ENCODE data around the gene TRMU. TPM values are rescaled to one million over a fixed set of nuclear protein-coding genes. Genes with fewer than 3 reads are reported as not detected.

The TRMU gene
- total and polyA plus RNA-seq, 2 donors (not counting 3 experiments of a cell fraction or from before 2014, with no cell fraction given): 42.4 to 65.7 TPM

- BruUV-seq (replicated peaks): no TSS peak
- Histone ChIP-seq H3K79me2 (ENCODE audit: control insufficient read depth, insufficient read depth, low read length) (peaks cover 34% of the 10 kb centered on the region), H3K9me3 (replicated peaks; ENCODE audit: control insufficient read depth, insufficient read depth, low read length) (no peaks in the 10 kb centered on the region), H4K20me1 (replicated peaks; ENCODE audit: control insufficient read depth, extremely low read depth, insufficient read depth, low read length) (no peaks in the 10 kb centered on the region), H3K4me1 (ENCODE audit: control insufficient read depth, extremely low read depth, insufficient read depth, low read length) (no peaks in the 10 kb centered on the region), H3K4me2 (ENCODE audit: insufficient read depth, low read length) (no peak overlapping the region), H3K27me3 (ENCODE audit: control insufficient read depth in 2 of 2, insufficient read depth in 2 of 2, low read length in 2 of 2) (no peaks in the 10 kb centered on the region), H3K9ac (replicated peaks; ENCODE audit: extremely low read depth, insufficient read depth, low read length) (no peak overlapping the region), H3K4me3 (replicated peaks in 1 of 3; ENCODE audit: insufficient read depth in 1 of 3, low read depth in 1 of 3, low read length in 3 of 3) (no peak overlapping the region), H2AFZ (ENCODE audit: low read depth, low read length) (no peak overlapping the region), H3K36me3 (ENCODE audit: control insufficient read depth in 2 of 2, extremely low read depth in 1 of 2, insufficient read depth in 2 of 2, low read length in 2 of 2) (peaks cover 4 to 14% of the 10 kb centered on the region in 2 experiments), H3K27ac (ENCODE audit: insufficient read depth, low read depth, low read length) (no peak overlapping the region), H3K9me1 (replicated peaks; ENCODE audit: control insufficient read depth, extremely low read depth, insufficient read depth, low read length) (no peaks in the 10 kb centered on the region)
- ChIA-PET CTCF (interaction anchor here (2.9 kb wide), 1 partner anchor 198 kb away, joined by 12 read pairs; no protein-coding TSS in a partner anchor), POLR2A (no interaction called here)
- dilution Hi-C loops (cut with MboI; ENCODE audit: extremely low pct_ligation_motif_present, low sequenced_read_pairs): no loop called here
- DNase-seq (ENCODE audit: low read depth, low spot score): no peak
- TF ChIP-seq POLR2AphosphoS5 (IDR thresholded peaks at IDR 0.05; ENCODE audit: insufficient read depth, low read depth, low read length): no peak
- no peak for TF ChIP-seq GATA2 (IDR thresholded peaks at IDR 0.05; ENCODE audit: insufficient read depth, insufficient read length, low read depth, low read length)
- no peak for TF ChIP-seq POLR2A (IDR thresholded peaks at IDR 0.05; ENCODE audit: low read depth, low read length)
- no peak for TF ChIP-seq EZH2 (IDR thresholded peaks at IDR 0.05; ENCODE audit: borderline replicate concordance, low read depth, low read length, severe bottlenecking)
- TF ChIP-seq JUN (IDR thresholded peaks at IDR 0.05; ENCODE audit: borderline replicate concordance, insufficient read depth, insufficient read length, low read depth): no peak
- no peak for FAIRE-seq
- intact Hi-C loops (cut with micrococcal nuclease): no loop called here
Observed at GRCh38 chr22:46320166-46320710, 15.3 kb upstream of the TRMU start.

GRCh38 chr22:46320716-46321386 lies 14.7 kb upstream of the TRMU start:
- CTCF ChIA-PET: interaction anchor here (2.9 kb wide), 1 partner anchor 199 kb away, joined by 12 read pairs; no protein-coding TSS in a partner anchor
- H2AFZ ChIP-seq (ENCODE audit: low read depth, low read length): no peak overlapping the region
- H3K4me2 ChIP-seq (ENCODE audit: insufficient read depth, low read length): no peak overlapping the region
- H3K9me3 ChIP-seq (replicated peaks; ENCODE audit: control insufficient read depth, insufficient read depth, low read length): no peaks in the 10 kb centered on the region
- TF ChIP-seq MAX (IDR thresholded peaks at IDR 0.05; ENCODE audit: insufficient read depth, insufficient read length) (no peak), EZH2 (IDR thresholded peaks at IDR 0.05; ENCODE audit: borderline replicate concordance, low read depth, low read length, severe bottlenecking) (no peak), POLR2A (IDR thresholded peaks at IDR 0.05; ENCODE audit: low read depth, low read length) (no peak), GATA2 (IDR thresholded peaks at IDR 0.05; ENCODE audit: insufficient read depth, insufficient read length, low read depth, low read length) (no peak)
- no peak for FAIRE-seq
- H4K20me1 ChIP-seq (replicated peaks; ENCODE audit: control insufficient read depth, extremely low read depth, insufficient read depth, low read length): no peaks in the 10 kb centered on the region
- no peaks in the 10 kb centered on the region for H3K9me1 ChIP-seq (replicated peaks; ENCODE audit: control insufficient read depth, extremely low read depth, insufficient read depth, low read length)
- peaks cover 34% of the 10 kb centered on the region for H3K79me2 ChIP-seq (ENCODE audit: control insufficient read depth, insufficient read depth, low read length)
- no peaks in the 10 kb centered on the region for H3K27me3 ChIP-seq (ENCODE audit: control insufficient read depth in 2 of 2, insufficient read depth in 2 of 2, low read length in 2 of 2)
- dilution Hi-C loops (cut with MboI; ENCODE audit: extremely low pct_ligation_motif_present, low sequenced_read_pairs) (no loop called here), intact Hi-C loops (cut with micrococcal nuclease) (no loop called here)
- no peaks in the 10 kb centered on the region for H3K4me1 ChIP-seq (ENCODE audit: control insufficient read depth, extremely low read depth, insufficient read depth, low read length)
- H3K27ac ChIP-seq (ENCODE audit: insufficient read depth, low read depth, low read length): no peak overlapping the region
- POLR2A ChIA-PET: no interaction called here
- H3K36me3 ChIP-seq (ENCODE audit: control insufficient read depth in 2 of 2, extremely low read depth in 1 of 2, insufficient read depth in 2 of 2, low read length in 2 of 2): peaks cover 4 to 9% of the 10 kb centered on the region in 2 experiments
- no peak overlapping the region for H3K9ac ChIP-seq (replicated peaks; ENCODE audit: extremely low read depth, insufficient read depth, low read length)
- no TSS peak for BruUV-seq (replicated peaks)
- DNase-seq (ENCODE audit: low read depth, low spot score): no peak
- no peak overlapping the region for H3K4me3 ChIP-seq (replicated peaks in 1 of 3; ENCODE audit: insufficient read depth in 1 of 3, low read depth in 1 of 3, low read length in 3 of 3)

Measured in endothelial cell of umbilical vein (primary cell).